Activated CD8-positive, alpha-beta memory T cell treated with anti-CD3 and anti-CD28 coated beads, Interleukin-2, amount 50 U/mL, for 24 hours (primary cell): ENCODE data around the gene PITPNM1.
"Not testable (repeated sequence)": the region's sequence is repeated elsewhere in the genome, so short reads cannot be mapped to it uniquely, and the experiment has no call there.

ENCODE experiments used
- DNase-seq: peaks from one replicate; pipeline ENCODE4 v3.0.0-alpha.2; 2020; ENCODE audit errors: extremely low read depth

The PITPNM1 gene

DNA sequence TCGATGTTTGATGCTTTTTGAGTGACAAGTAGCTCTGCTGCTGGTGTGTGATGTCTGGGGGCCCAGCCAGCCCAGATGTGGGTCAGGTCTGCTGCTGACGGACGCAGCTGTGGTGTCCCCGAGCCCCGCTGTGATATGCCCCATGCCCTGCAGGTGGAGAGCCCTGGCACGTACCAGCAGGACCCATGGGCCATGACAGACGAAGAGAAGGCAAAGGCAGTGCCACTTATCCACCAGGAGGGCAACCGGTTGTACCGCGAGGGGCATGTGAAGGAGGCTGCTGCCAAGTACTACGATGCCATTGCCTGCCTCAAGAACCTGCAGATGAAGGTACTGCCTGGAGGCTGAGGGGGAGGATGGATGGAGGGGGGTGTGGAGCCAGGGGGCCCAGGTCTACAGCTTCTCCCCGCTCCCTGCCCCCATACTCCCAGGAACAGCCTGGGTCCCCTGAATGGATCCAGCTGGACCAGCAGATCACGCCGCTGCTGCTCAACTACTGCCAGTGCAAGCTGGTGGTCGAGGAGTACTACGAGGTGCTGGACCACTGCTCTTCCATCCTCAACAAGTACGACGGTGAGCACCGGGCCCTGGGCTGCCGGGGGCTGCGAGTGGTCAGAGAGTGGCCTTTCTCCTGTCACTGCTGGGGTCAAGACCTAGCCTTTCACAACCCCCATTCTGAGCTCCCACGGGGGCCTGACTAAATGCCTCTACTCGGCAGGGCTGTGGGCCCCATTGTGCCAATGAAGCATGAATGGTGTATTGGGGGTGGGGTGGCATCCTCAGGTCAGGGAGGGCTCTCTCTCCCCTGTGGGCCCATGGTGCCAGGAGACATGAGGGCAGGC is 15.1 kb downstream of the PITPNM1 start:
- DNase-seq = no peak

- no peak for DNase-seq
Observed at GRCh38 chr11:67489203-67489884, 15.8 kb downstream of the PITPNM1 start.

- DNase-seq = no peak
Observed at GRCh38 chr11:67486481-67487195, 18.5 kb downstream of the PITPNM1 start.

GRCh38 chr11:67485873-67486361 is 19.2 kb downstream of the PITPNM1 start:
- not testable (repeated sequence) for DNase-seq

DNA sequence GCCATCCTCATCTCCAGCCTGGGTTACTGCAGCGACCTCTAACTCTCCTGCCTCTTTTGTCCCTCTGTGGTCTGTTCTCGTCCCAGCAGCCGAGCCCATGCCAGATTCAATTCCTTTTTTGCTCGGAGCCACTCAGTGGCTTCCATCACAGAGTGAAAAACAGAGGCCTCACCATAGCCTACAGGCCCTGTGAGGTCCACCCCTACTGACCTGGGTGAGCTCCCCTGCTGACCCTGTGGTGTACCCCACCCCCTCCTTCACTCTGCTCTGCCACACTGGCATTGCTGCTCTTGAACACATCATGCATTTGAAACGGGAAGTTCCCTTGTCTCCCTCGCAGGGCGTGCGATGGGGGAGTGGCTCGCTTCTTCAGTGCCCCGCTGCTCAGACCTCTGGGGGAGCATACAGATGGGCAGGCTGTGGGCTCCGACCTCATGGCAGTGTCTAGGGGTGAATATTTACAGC is 20.3 kb downstream of the PITPNM1 start:
- DNase-seq = no peak

- no peak for DNase-seq
Observed at GRCh38 chr11:67483831-67484665, 21.1 kb downstream of the PITPNM1 start.

- peak; percentile 93 for DNase-seq
Observed at GRCh38 chr11:67482827-67483798, 22.1 kb downstream of the PITPNM1 start, which contains the start of gene AIP. AIP (plus strand) TSS chr11:67483026; CDS start chr11:67483159, 133 bp downstream.

GRCh38 chr11:67482275-67482826 is 22.8 kb downstream of the PITPNM1 start:
- DNase-seq = no peak

GRCh38 chr11:67477344-67478050 is 27.7 kb downstream of the PITPNM1 start:
- not testable (repeated sequence) for DNase-seq

DNA sequence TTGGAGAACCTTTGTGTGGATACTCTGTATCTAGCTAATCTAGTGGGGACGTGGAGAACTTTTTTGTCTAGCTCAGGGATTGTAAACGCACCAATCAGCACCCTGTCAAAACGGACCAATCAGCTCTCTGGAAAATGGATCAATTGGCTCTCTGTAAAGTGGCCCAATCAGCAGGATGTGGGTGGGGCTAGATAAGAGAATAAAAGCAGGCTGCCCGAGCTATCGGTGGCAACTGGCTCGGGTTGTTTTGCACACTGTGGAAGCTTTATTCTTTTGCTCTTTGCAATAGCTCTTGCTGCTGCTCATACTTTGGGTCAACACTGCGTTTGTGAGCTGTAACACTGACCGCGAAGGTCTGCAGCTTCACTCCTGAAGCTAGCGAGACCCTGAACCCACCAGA is 28.5 kb downstream of the PITPNM1 start:
- not testable (repeated sequence) for DNase-seq

DNA sequence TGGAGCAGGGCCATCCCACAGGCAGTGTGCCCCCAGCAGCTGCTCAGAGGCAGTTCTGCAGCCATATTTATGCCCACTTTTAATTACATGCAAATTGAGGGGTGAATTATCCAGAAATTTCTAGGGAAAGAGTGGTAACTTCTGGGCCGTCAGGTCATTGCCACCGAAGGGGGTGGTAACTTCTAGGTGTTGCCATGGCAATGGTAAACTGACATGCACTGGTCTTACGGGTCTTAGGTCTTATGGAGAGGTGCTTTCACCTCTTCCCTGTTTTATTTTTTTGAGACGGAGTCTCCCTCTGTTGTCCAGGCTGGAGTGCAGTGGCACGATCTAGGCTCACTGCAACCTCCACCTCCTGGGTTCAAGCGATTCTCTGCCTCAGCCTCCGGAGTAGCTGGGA is 32.3 kb downstream of the PITPNM1 start:
- no peak for DNase-seq

- DNase-seq = no peak
Observed at GRCh38 chr11:67470337-67471002, 34.7 kb downstream of the PITPNM1 start.

- DNase-seq = no peak
Observed at GRCh38 chr11:67469508-67469811, 35.7 kb downstream of the PITPNM1 start.

DNA sequence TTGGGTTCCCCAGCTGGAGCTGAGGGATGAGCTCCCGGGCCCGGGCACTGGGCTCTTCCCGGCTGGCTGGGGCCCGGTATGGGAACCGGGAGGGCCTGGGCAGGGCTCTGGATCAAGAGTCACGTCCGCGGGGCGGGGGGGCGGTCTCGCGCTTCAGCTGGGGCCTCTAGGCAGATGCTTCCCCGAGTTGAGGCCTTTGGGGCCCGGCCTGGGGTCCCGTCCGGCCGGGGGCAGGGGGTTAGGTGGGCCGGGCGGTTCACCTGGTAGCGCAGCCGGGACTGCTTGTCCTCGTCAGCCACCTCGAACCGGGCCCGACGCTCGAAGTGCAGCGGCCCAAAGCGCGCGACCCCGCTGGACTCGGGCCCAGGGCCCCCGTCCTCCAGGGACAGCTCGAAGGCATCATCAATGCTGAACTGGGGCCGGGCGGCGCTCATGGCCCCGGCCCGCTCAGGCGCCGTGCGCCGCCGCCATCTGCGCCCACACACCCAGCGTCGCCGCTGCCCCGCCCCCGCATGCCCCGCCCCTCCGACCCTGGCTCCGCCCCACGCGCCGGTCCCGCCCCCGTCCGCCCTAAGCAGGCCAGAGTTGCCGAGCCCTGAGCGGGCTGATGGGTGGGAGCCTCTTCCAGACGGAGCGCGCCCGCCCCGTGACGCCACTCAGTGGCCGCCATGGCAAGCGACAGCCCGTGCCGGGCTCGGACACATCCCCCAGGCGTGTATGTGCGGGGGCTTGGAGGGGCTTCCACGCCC is 36.2 kb downstream of the PITPNM1 start, which contains the start of gene TMEM134:
TMEM134 (minus strand) TSS at position 493 of the 749 bp plus-strand sequence; CDS start at position 434, 59 bp downstream.
- DNase-seq = peak; percentile 64

GRCh38 chr11:67468456-67468758 is 36.8 kb downstream of the PITPNM1 start:
- DNase-seq = no peak

- DNase-seq = no peak
Observed at GRCh38 chr11:67468056-67468455, 37.1 kb downstream of the PITPNM1 start.

DNA sequence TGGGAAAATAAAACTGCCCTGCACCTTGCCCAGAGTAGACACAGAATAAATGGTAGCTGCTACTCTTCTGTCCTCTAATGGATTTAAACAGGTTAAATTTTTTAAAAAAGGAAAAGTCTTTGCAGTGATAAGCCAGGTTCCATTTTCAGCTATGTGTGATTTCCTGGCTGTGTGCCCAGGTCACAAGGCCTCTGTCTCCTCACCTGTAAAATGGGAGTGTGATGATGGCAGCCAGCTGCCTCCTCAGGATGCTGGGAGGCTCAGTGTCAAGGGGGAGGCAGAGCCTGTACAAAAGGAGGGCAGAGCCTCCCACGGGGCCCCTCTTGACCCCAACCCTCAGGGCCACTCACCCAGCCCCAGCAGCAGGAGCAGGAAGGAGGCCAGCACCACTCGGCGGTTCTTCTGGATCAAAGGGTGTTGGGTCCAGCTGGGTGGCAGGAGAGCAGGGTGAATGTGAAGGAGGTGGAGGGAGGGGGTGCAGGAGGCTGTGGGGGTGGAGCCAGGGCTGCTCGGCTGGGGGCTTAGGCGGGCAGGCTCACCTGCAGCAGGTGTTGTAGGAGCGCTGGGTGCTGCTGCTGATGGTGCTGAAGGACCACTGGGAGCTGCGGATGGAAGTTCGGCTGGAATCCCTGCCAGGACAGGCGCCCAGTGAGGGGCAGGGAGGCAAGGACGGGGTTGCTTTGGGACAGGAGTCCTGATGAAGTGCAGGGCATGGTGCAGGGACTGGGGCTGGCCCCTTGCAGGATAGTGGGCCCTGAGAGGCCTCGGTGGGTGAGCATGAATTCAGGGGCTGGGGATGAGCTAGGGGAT is 38.0 kb downstream of the PITPNM1 start:
- DNase-seq = no peak
